Subcutaneous adipose tissue (tissue), 4 donors: Measurements from ENCODE around the gene TAS2R38. TPM values are rescaled to one million over a fixed set of nuclear protein-coding genes. Genes with fewer than 3 reads are reported as not detected.

ENCODE experiments used
- total RNA-seq, 4 donors: library from RNA; depleted of rRNA; stranded (reverse); fragments of >200 nt; gene quantifications; one replicate each; pipeline ENCODE4 v1.1.0, GENCODE V29; 2016
- TF ChIP-seq, protein P1 (sequence below): fragments of 450-650 bp; IDR thresholded peaks from one replicate; pipeline ENCODE4 v1.5.1; 2016; ENCODE audit warnings: low read depth, mild to moderate bottlenecking, control low read depth, antibody characterized with exemption, moderate library complexity

TAS2R38 gene
- total RNA-seq, 4 donors from 2014 or later, result not detected

DNA sequence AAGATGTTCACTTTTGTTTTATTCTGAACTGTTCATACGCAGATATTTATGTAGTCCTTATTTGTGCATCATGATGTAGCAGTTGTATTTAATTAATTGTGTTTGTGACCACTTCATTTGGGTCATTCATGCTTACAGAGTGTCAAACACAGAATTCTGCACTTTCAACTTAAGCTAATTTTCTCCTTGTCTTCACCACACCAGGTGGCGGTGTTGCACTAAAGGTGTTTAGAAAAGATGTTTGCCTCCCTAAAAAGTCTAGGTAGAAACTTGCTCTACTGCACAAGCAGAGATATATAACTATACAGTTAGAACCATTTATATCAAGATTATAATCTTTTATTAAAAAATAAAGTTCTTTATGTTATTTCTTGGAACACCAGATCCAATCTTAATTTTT, 1.3 kb upstream of the TAS2R38 start:
- TF ChIP-seq, protein P1, sequence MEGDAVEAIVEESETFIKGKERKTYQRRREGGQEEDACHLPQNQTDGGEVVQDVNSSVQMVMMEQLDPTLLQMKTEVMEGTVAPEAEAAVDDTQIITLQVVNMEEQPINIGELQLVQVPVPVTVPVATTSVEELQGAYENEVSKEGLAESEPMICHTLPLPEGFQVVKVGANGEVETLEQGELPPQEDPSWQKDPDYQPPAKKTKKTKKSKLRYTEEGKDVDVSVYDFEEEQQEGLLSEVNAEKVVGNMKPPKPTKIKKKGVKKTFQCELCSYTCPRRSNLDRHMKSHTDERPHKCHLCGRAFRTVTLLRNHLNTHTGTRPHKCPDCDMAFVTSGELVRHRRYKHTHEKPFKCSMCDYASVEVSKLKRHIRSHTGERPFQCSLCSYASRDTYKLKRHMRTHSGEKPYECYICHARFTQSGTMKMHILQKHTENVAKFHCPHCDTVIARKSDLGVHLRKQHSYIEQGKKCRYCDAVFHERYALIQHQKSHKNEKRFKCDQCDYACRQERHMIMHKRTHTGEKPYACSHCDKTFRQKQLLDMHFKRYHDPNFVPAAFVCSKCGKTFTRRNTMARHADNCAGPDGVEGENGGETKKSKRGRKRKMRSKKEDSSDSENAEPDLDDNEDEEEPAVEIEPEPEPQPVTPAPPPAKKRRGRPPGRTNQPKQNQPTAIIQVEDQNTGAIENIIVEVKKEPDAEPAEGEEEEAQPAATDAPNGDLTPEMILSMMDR, result no peak

DNA sequence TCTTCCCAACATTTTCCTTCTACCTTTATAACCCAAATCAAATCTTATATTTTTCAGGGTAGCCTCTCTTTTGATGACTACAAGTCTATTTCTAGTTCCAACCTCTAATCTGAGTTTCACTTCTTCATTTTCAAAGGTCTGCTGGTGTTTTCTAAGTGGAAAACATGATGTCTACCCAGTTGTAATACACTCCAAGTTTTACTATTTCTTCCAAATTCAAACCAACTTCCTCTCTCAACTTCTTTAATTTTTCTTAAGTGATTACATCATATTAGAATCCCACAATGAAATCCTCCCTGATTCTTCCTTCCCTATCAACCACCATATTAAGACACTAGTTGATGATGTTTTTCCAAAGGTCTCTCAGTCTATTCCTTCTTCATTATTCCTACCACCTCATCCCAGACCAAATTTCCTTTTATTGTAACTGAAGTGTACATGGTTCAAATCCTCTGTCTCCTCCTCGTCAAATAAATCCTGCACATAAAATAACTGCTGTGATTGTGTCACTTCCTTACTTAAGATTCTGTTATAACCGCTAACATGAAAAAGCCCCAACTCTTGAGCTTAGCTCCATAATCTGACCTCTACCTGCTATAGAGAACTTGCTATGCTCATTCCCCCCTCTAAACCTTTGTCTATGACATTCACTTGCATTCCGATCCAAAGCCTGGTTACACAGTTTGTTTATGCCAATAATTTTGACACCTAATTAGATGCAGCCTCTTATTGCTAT, 12.7 kb downstream of the TAS2R38 start:
- TF ChIP-seq, protein P1, result no peak

DNA sequence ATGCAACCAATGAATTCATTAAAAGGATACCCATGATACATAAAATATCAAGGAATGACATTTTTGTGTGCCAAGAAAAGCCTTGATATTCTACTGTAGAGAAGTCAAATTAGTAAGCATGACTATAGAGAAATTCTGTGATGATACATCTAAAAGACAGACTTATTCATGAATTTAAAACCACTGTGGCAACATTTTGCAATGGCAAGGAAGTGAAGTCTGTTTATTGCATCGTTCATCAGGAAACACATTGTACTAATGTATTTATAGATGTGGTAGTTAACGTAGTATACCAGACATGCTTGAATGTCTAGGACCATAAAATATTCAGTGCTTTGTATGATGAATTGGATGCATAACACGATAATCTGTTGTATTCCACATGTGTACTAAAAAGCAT, 17.5 kb downstream of the TAS2R38 start:
- TF ChIP-seq, protein P1, result no peak

DNA sequence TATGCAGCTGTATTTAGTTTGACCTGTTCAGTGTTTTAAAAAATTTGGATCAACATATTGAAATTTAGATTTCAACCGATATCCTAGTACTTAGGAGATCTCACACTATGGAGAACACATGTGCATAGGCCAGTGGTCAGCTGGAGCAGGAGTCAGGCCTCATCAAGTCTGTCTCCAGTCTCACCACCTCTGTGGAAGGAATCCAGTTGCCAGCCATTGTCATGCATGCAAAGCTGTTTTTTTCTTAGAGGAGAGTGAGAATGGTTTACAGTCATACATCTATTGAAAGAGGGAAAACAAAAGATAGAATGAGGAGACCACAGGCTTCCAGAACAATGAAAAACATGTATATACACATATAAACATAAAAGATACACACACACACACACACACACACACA, 19.2 kb downstream of the TAS2R38 start:
- TF ChIP-seq, protein P1, result no peak

DNA sequence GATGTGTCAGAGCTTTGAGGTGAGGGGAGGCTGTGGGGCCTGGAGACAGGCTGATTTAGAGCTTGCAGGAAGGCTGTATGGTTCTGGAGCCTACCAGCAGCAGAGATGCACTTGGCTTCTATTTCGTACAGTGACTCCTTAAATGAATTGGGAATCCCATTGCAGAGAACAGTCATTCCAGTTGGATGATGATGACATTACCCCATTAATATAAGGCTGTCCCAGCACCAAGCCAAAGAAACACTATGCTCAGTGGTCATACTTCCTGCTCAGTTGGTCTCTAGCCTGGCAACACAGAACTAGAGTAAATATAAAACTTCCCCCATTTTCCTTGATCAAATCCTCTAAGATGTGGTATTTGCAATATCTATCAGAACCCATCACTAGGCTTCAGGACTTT, 21.1 kb downstream of the TAS2R38 start:
- TF ChIP-seq, protein P1, result no peak

DNA sequence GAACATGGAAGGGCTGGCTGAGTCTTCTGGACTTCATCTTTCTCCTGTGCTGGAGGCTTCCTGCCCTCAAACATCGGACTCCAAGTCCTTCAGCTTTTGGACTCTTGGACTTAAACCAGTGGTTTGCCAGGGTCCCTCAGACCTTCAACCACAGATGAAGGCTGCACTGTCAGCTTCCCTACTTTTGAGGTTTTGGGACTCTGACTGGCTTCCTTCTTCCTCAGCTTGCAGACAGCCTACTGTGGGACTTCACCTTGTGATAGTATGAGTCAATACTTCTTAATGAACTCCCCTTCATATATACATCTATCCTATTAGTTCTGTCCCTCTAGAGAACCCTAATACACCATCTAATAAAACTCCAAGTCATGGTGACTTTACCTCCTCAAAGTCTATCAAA, 22.8 kb downstream of the TAS2R38 start:
- TF ChIP-seq, protein P1, result no peak

DNA sequence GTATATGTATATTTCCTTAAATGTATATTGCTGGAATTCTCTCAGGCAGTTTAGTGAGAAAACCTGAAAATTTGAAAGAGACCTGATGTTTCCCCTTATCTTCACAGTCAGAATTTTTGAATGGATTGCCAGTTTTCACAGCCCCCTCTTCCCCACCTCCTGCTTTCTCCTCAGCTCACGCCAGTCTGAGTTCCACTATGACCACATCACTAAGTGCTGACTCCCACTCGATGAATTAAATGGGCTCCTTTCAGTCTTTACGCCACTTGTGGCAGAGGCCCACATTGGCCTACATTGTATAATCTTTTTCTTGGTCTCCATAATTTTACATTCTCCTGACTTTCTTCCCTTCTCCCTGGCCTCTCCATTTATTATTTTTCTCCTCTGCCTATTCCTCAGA, 23.7 kb downstream of the TAS2R38 start:
- TF ChIP-seq, protein P1, result no peak
